CD4-positive, alpha-beta T cell treated with Interleukin-1 beta for 1 hour (primary cell): ENCODE data around the gene ZDHHC12.

ENCODE experiments used
- DNase-seq, 2 donors: peaks; one replicate each; pipeline ENCODE4 v3.0.0-alpha.2; 2020 to 2022

The ZDHHC12 gene, protein sequence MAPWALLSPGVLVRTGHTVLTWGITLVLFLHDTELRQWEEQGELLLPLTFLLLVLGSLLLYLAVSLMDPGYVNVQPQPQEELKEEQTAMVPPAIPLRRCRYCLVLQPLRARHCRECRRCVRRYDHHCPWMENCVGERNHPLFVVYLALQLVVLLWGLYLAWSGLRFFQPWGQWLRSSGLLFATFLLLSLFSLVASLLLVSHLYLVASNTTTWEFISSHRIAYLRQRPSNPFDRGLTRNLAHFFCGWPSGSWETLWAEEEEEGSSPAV

DNA sequence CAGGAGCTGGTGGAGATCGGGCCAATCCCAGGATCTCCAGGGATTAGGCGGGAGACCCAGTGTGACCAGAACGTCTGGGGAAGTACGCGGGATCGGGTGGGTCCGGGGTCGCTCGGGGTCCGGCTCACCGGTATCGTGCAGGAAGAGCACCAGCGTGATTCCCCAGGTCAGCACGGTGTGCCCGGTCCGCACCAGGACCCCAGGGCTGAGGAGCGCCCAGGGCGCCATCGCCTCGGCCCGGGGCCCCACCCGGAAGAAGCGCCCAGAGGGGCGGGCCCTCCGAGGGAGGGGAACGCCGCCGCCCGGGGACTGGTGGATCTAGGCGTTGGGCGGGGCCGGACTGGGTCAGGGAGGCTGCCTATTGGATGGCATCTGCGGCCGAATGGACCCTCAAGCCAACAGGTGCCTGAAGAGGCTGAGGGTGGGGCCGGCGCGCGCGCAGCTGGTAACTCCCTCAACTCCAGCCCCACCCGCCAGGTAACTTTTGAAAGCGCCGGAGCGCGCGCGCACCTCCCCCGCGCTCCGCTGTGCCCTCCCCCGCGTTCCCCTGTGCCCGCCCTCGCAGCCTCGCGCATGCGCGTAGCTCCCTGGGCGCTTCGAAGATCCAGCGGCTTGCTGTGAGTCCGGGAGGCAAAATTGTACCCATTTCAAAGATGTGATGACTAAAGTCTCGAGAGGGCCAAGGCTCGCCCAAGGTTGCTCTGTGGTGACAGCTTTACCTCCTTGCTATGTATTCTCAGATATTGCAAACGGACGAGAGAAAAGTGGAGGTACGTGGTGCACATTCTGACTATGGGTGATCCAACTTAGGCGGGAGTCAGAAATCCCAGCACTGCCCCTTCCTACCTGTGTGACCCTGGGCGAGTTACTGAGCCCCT lies at the start of gene ZDHHC12:
Gene ZDHHC12, minus strand, starts transcription at position 262 of the 878 bp plus-strand sequence. Its CDS starts 34 bp downstream, at position 228.
- DNase-seq: peak; percentile 99 to 100

DNA sequence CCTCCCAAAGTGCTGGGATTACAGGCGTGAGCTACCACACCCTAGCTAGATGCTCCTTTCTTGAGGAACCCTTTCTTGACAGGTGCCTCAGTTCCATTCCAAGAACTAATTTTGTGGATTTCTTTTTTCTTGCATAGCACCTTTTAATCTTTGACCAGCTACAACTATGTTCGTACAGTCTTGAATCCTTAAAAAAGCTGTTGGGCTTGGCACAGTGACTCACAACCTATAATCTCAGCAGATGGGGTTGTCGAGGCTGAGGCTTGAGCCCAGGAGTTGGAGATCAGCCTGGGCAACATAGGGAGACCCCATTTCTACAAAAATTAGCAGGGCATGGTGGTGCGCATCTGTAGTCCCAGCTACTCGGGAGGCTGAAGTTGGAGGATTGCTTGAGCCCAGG lies 49.1 kb upstream of the ZDHHC12 start:
- DNase-seq: no peak

DNA sequence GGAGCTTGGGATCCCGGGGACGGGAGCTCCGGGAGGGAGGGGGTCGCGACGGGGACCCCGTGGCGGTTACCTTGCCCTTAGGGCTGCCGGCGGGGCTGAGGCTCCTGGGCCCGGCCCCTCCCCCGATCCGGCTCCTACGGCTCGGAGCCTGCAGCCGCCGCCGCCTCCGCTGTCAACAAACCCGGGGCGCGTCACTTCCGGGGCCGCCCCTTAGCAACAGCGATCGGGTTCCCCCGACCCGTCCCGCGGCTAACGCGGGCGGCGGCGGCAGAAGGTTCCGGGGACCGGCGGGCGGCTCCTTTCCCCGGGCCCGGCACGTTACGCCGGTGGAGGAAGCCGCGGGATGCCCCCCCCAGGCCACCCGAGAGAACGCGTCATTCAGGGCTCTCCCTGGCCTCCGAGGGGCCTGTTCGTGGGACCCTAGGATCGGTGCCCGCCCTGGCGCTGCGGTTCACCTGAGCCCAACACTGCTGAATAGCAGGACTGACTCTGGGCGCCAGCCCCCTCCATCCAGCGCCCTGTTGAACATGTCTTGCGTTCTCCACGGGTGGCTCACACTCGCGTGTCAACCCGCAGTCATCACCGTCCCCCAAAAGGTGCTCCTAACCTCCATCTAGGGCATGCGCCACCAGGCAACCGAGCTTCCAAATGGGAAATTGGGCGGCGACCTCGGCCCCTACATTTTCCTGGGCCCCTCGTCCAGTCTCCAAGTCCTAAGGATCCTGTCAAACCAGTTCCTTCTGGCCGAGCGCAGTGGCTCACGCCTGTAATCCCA lies 48.0 kb upstream of the ZDHHC12 start, which contains the start of gene ZER1:
Gene ZER1, minus strand, starts transcription at position 183 of the 775 bp plus-strand sequence. CDS start 16,362 bp downstream, outside the sequence.
- DNase-seq: peak; percentile 93

DNA sequence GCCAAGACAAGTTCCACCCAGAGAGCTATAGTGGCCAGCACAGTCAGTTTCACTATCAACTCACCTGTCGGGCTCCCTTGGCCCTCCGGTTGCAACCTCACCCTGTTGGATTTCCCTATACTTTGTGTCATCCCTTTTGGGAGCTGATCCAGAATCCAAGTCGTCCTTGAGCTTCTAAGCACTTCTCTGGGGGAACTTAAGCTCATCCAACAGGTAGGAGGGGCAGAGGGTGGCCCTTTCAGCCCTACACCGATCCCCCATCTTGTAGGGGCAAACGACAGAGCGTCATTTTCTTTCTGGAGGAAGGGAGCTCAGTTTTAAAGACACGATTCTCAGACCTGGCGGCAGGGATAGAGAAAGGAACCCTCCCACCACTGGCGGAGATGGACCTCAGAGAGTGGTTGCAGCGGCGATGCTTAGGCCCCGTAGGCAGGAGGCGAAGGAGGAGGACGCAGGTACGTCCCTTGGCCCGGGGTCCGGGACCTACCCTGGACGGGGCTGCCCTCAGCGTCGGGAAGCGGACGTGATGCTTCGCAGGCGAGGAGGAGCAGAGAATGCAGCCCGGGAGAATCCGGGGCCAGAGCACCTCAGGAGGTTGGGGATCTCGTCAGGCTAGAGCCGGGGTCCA lies 47.3 kb upstream of the ZDHHC12 start:
- DNase-seq: peak in 1 of 2 donors; percentile 17

DNA sequence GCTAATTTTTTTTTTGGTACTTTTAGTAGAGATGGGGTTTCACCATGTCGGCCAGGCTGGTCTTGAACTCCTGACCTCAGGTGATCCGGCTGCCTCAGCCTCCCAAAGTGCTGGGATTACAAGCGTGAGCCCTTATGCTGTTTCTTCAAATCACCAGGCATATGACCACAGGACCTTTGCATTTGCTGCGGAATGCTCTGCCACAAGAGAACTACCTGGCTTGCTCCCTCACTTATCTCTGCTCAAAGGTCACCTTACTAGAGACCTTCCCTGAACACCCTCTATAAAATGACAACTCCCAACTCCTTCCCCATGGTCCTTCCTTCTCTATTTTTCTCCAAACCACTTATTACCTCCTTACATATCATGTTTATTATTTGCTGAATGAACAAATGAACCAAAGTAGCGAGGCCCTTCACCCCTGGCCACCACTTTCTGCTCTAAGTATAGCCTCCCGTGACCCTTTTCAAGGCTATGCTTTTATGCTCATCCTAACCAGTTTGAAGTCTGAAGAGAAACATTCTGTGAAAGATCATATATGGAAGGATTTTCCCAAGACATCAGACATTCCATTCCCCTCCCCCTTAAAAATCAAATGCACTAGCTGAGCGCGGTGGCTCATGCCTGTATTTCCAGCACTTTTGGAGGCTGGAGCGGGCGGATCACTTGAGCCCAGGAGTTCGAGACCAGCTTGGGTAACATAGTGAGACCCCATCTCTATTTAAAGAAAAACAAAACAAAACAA lies 46.5 kb upstream of the ZDHHC12 start:
- no peak for DNase-seq

DNA sequence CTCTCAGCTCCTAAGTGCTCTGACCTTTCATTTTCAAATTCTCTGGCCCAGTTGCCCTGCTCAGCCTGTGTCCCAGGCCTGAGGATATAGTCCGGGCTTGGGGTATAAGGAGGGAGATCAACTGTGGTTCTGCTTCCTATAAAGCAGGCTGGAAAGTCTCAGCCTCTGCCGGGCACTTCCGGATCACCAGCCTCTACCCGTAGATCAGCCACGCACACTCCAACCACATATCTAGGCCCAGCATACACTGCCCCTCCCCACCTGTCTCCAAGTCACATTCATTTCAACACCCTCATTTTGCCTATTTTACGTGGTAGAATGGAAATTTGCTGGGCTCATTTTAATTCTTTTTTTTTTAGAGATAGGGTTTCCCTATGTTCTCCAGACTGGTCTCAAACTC lies 44.7 kb upstream of the ZDHHC12 start:
- DNase-seq: no peak

DNA sequence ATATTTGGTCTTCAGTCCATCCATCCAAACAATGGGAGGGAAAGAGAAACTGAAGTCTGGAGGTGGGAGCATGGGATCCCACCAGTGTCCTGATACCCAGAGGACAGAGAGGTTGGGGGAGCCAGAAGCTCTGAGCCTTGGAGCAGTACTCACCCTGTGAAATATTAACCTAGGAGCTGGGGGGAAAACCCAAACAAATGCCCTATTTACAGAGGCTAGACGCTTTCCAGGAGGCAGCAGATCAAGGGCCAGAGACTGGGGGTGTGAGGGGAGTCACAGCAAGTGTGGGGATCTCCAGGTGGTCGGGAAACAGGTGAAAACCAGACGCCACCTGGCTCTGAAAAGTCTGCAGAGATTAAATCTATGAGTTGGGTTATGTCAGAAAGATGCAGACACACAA lies 41.6 kb upstream of the ZDHHC12 start:
- no peak for DNase-seq

DNA sequence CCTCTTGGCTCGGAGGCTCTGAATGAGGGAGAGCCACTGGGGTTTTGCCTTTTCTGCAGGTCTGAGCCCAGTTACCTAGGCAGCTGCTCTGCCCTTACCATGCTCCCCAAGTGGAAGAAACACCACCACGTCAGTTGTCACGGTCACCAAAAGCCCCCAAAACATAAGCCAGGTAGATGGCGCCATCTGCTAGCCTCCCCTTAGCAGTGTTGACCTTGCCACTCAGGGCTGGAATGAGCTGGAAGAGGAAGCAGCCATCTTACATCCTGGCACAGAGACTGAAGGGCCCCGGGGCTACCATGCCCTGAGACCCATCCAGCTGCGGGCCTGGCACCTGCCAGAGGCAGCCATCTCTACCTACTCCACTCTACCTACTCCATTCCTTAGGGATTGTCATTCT lies 40.4 kb upstream of the ZDHHC12 start:
- DNase-seq: no peak

DNA sequence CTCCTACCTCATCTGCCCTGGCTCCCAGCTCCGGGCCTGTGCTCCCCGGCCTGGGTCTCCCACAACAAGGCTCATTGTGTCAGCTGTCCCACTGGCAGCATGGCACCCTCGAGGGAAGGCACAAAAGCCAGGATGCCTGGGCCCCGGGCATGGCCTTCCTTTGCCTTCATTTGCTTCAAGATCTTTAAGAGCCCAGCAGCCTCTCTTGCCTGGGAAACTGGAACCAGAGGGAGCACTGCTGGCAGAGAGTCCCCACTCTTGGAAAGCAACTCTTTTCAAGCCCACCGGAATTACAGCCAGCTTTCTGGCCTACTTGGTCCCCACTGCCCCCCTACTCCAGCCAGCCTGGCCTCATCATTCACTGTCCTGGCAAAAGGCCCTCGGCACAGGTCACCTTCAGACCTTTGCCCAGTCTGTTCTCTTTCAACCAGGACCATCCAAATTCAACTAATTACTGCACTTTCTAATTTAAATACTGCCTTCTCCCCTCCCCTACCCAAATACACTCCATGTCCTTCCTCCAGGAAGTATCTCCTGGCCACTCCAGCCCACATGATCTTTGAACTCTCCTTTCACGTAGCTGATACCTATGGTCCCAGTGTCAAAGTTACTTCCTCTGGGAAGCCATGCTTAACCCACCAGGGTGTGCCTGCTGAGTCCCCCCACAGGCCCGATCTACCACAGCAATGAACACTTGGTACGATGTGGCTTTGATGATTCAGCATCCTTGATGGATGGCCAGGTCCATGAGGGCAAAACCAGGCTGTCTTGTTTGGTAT lies 38.9 kb upstream of the ZDHHC12 start:
- no peak for DNase-seq

DNA sequence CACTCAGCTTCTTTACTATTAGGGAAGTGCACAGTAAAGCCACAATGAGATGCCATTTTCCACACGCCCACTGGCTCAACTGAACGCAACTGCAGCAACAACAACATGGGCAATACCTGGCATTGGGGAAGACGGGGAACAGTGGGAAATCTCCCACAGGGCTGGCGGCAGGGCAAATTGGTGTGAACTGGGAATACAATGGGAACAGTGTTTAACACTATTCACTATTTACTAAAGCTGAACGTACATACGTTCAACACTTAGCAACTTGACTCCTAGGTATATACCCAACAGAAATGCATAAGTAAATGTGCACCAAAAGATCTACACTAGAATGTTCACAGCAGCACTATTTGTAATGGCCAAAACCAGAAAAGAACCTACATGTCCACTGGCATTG lies 33.7 kb upstream of the ZDHHC12 start:
- no peak for DNase-seq

DNA sequence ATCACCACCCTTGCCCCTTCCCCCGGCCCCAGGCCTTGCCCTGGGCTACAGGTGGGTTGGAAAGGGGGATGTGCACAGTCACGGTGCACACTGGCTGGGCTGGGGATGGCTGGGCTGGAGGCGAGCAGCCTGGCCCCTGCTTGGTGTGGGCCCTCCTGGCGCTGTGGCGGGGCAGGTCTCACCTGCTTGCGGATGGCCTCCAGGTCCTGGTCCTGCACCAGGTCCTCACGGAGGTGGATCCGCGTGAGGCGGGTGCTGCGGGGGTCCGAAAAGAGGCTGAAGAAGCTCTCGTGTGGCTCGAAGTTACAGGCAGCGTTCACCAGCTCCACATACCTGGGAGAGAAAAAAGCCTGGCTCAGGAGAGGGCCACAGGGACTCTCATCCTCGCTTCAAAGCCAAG lies 29.7 kb upstream of the ZDHHC12 start:
- no peak for DNase-seq

DNA sequence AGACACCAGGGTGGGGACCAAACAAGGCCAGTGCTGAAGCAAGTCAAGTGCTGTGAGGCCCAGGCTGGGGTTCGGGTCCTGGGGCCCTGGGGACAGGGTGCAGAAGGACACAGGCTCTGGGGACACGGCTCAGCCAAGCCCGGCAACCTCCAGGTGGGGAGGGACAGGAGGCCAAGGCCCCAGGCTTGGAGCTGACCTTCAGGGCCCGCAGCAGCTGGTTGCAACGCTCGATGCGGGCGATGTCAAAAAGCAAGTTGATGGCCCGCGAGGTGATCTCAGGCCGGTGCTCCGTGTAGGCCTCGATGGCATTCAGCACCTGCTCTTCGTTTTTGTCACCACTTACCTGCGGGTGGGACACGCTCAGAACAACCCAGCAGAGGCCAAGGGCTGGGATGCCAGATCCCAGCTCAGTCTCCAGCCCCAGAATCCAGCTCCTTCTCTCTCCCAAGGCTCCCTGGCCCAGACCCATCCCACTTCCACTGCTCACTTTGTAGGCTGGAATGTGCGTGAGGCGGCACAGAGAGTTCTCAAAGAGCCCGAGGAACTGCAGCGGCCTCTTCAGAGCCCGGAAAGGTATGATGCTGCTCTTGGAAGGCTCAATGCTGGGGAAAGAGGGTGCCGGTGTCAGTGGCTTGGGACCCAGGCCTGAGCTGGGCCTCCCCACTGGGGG lies 27.1 kb upstream of the ZDHHC12 start:
- no peak for DNase-seq

DNA sequence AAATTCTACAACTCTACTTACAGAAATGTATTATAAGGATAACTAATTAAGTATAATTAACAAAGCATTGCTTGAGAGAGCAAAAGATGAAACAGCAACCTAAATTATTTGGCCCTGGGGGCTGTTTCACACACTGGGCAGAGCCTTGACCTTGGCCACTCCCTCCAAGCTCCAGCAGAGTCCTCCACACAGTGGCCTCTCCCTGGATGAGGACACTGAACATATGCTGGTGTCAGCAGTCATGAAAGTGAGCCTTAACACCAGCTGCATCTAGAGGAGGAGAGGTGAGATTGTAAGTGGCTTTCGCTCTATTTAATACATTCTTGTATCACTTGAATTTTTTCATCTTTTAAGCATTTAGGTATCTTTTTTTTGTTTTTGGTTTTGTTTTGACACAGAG lies 23.3 kb upstream of the ZDHHC12 start:
- DNase-seq: no peak

DNA sequence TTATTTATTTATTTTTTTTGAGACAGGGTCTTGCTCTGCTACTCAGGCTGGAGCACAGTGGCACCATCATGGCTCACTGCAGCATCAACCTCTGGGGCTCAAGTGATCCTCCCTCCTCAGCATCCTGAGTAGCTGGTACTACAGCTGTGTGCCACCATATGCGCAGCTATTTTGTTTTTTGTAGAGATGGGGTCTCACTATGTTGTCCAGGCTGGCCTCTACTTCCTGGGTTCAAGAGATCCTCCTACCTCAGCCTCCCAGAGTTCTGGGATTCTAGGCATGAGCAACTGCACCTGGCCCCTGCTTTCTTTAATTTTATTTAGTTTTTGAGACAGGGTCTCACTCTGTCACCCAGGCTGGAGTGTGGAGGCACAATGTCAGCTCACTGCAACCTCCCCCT lies 19.5 kb upstream of the ZDHHC12 start:
- no peak for DNase-seq

DNA sequence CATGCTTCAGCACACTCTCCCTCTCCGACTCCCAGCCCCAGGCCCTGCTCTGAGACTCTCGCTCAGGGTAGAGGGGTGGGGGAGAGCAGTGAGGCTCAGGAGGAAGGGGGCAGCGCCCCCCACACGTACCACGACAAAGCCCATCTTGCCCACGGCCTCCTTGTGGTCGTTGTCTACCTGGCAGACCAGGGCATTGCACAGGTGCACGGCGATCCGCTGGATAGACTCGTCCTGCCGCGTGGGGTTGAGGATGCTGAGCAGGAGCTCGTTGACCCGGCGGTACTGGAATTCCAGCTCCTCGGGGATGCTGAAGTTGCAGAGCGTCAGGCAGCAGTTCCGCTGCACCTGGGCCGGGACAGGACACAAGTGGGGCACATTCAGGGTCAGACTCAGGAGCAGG lies 18.5 kb upstream of the ZDHHC12 start:
- no peak for DNase-seq

DNA sequence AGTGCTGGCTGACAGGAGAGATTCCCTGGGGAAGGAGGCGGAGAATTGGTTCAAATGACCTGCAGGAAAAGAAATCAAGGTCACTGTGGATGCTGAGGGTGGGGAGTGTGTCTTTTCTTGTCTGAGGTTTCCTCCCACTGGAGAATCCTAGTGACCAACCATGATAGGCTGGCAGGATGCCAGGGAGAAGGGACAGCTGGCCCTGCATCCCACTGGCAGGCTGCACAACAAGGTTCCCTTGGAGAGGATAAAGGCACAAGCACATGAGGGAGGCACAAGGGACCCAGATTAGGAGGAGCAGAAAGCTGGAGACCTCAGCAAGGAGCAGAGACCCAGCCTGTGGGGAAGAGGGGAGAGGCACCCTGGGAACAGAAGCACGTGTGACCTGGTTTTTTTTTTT lies 11.4 kb upstream of the ZDHHC12 start:
- no peak for DNase-seq

DNA sequence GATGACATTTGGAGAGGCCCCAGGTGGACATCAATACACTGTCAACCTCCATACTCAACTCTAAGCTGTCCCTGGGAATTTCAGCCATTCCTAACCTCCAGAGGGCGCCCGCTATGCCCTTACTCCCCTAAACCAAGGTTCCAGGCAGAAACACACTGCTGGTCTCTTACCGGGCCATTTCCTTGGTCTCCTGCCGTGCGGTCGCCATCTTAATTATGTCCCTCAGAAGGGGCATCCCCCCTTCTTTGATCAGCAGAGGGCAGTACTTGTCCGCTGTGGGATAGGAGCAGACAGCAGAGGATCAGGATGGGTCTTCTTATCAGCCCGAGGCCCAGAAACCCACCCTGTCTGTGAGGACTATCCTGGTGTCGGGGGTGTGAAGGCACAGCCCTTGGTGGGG lies 9.3 kb upstream of the ZDHHC12 start:
- DNase-seq: peak; percentile 8 to 34

DNA sequence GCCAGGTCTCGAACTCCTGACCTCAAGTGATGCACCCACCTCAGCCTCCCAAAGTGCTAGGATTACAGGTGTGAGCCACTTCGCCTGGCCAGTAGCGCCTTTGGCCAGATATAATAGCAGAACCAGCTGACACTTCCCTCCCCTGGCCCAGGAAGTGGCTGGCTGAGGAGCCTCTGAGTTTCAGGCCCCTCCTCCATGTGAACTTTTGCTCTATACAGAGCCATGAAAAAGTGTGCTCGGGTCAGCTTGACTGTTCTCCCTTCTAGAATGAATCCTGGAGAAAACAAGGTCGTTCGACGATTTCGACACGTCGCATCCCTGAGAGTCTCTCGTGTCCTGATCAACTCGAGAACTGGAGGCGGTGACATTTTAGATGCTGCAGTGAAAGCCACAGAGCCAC lies 8.6 kb upstream of the ZDHHC12 start:
- no peak for DNase-seq

DNA sequence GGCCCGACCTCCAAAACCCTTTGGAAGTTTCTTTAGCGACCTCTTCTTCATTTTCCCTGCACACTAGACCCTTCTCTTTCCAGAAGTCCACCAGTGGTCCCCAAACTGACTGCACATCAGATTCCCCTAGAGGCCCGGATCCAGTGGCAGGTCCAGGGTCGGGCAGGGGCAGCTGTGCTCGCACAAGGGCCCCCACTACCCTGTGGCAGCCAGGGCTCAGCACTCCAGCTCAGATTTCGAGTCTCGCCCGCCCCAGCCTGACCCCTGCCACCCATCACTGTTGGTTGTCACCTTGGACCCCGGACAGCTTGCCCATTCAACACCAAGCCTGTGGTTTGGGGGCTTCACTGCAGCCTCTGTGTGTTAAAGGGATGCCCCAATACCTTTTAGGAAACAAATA lies 7.8 kb upstream of the ZDHHC12 start:
- no peak for DNase-seq

DNA sequence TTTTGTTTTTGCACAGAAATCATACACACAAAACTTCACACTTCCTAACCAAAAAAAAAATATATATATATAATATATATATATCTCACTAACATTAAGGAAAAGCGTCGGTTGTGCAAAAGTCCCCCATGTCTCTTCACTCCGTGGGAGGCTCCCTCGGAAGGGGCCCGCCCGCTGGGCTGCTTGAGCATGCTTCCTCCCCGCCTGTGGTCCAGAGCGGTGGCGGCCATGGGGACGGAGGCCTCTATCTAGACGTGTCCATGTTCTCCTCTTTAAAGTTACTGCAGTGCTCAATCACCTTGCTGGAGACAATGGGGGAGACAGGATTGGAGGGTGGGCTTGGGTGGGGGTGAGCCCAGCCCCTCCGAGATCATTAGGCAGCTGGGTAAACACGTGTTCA lies 7.2 kb upstream of the ZDHHC12 start:
- DNase-seq: no peak
